H9 (cell line): Measurements from ENCODE around the gene SETBP1. TPM values are rescaled to one million over a fixed set of nuclear protein-coding genes. Genes with fewer than 3 reads are reported as not detected.

Source experiments
- DNase-seq: peaks from one replicate; pipeline ENCODE4 v3.0.0-alpha.2; 2017
- H2AFZ ChIP-seq: one replicate; pipeline ENCODE4 v1.6.1; 2013; ENCODE audit warnings: mild to moderate bottlenecking, low read length, control low read depth, moderate library complexity
- H2AK5ac ChIP-seq: 2 replicates; pipeline ENCODE4 v1.6.1; 2013; ENCODE audit warnings: low read length, control low read depth, mixed read lengths; ENCODE audit not compliant: insufficient read length
- H2BK120ac ChIP-seq: one replicate; pipeline ENCODE4 v1.6.1; 2013; ENCODE audit warnings: low read depth, mild to moderate bottlenecking, low read length, control low read depth, inconsistent platforms; ENCODE audit not compliant: poor library complexity, severe bottlenecking
- H2BK12ac ChIP-seq: 2 replicates; pipeline ENCODE4 v1.6.1; 2013; ENCODE audit warnings: low read length, control low read depth, mixed read lengths, low read depth; ENCODE audit not compliant: insufficient read length
- H2BK15ac ChIP-seq: 2 replicates; pipeline ENCODE4 v1.6.1; 2013; ENCODE audit warnings: low read depth, low read length, control low read depth
- H2BK20ac ChIP-seq: one replicate; pipeline ENCODE4 v1.6.1; 2013; ENCODE audit warnings: low read depth, mild to moderate bottlenecking, low read length, control low read depth, inconsistent platforms; ENCODE audit not compliant: poor library complexity, severe bottlenecking
- H2BK5ac ChIP-seq: 2 replicates; pipeline ENCODE4 v1.6.1; 2013; ENCODE audit warnings: low read length, control low read depth, mixed read lengths; ENCODE audit not compliant: insufficient read length
- H3K14ac ChIP-seq: 2 replicates; pipeline ENCODE4 v1.6.1; 2013; ENCODE audit warnings: low read length, control low read depth; ENCODE audit not compliant: insufficient read depth
- H3K18ac ChIP-seq: 2 replicates; pipeline ENCODE4 v1.6.1; 2013; ENCODE audit warnings: low read depth, mild to moderate bottlenecking, mixed read lengths, low read length, control low read depth; ENCODE audit not compliant: insufficient read length
- H3K23ac ChIP-seq: 2 replicates; pipeline ENCODE4 v1.6.1; 2013; ENCODE audit warnings: low read length, control low read depth, mixed read lengths, low read depth; ENCODE audit not compliant: insufficient read length
- H3K23me2 ChIP-seq: 2 replicates; pipeline ENCODE4 v1.6.1; 2013; ENCODE audit warnings: low read depth, mild to moderate bottlenecking, mixed read lengths, low read length, control low read depth; ENCODE audit not compliant: insufficient read length, poor library complexity, severe bottlenecking
- H3K27ac ChIP-seq: 2 replicates; pipeline ENCODE4 v1.5.1; 2013; ENCODE audit warnings: low read length, control low read depth, mixed read lengths, low read depth; ENCODE audit not compliant: insufficient read length
- H3K27me3 ChIP-seq: 2 replicates; pipeline ENCODE4 v1.6.1; 2013; ENCODE audit warnings: low read length, control low read depth, inconsistent platforms; ENCODE audit not compliant: insufficient read depth
- H3K4ac ChIP-seq: 2 replicates; pipeline ENCODE4 v1.6.1; 2013; ENCODE audit warnings: low read depth, mild to moderate bottlenecking, control low read depth, inconsistent platforms, low read length, moderate library complexity
- H3K4me1 ChIP-seq: 2 replicates; pipeline ENCODE4 v1.6.1; 2013; ENCODE audit warnings: low read length, control low read depth, inconsistent platforms; ENCODE audit not compliant: insufficient read depth
- H3K4me2 ChIP-seq: 2 replicates; pipeline ENCODE4 v1.6.1; 2013; ENCODE audit warnings: low read length, control low read depth, mixed read lengths; ENCODE audit not compliant: insufficient read length, insufficient read depth
- H3K56ac ChIP-seq: 2 replicates; pipeline ENCODE4 v1.6.1; 2013; ENCODE audit warnings: low read depth, mild to moderate bottlenecking, mixed read lengths, low read length, control low read depth; ENCODE audit not compliant: insufficient read length
- H3K79me1 ChIP-seq: 2 replicates; pipeline ENCODE4 v1.6.1; 2013; ENCODE audit warnings: low read depth, mild to moderate bottlenecking, moderate library complexity, low read length, control low read depth, inconsistent platforms; ENCODE audit not compliant: insufficient read depth, poor library complexity, severe bottlenecking
- H3K79me2 ChIP-seq: 2 replicates; pipeline ENCODE4 v1.6.1; 2013; ENCODE audit warnings: low read length, control low read depth, inconsistent platforms; ENCODE audit not compliant: insufficient read depth
- H3K9ac ChIP-seq: 2 replicates; pipeline ENCODE4 v1.6.1; 2013; ENCODE audit warnings: low read length, control low read depth, mixed read lengths; ENCODE audit not compliant: insufficient read length; ENCODE audit errors: extremely low read depth
- H3K9me3 ChIP-seq: one replicate; pipeline ENCODE4 v1.6.1; 2013; ENCODE audit warnings: low read depth, low read length, inconsistent platforms; ENCODE audit not compliant: control insufficient read depth
- H3T11ph ChIP-seq: one replicate; pipeline ENCODE4 v1.6.1; 2013; ENCODE audit warnings: mild to moderate bottlenecking, low read length, control low read depth, inconsistent platforms
- H4K20me1 ChIP-seq: one replicate; pipeline ENCODE4 v1.6.1; 2013; ENCODE audit not compliant: control insufficient read depth, insufficient read length, insufficient read depth
- H4K5ac ChIP-seq: 2 replicates; pipeline ENCODE4 v1.6.1; 2013; ENCODE audit warnings: low read depth, mild to moderate bottlenecking, mixed read lengths, low read length, control low read depth; ENCODE audit not compliant: insufficient read length
- H4K8ac ChIP-seq: replicated peaks from 2 replicates; pipeline ENCODE4 v1.6.1; 2013; ENCODE audit warnings: low read length, control low read depth, mixed read lengths, low read depth; ENCODE audit not compliant: insufficient read length
- H4K91ac ChIP-seq: 2 replicates; pipeline ENCODE4 v1.6.1; 2013; ENCODE audit warnings: low read depth, mild to moderate bottlenecking, moderate library complexity, mixed read lengths, low read length, control low read depth; ENCODE audit not compliant: insufficient read length
- H3K27ac Mint-ChIP-seq, 3 experiments: 2 replicates in 2 of 3; 3 replicates in 1 of 3; pipeline ENCODE4 v1.8.0; 2020 to 2021; ENCODE audit warnings: mixed read lengths in 3 of 3, mild to moderate bottlenecking in 1 of 3, moderate library complexity in 1 of 3
- H3K27me3 Mint-ChIP-seq: 2 replicates; pipeline ENCODE4 v1.8.0; 2021; ENCODE audit warnings: low read depth, mild to moderate bottlenecking, moderate library complexity, mixed read lengths
- H3K36me3 Mint-ChIP-seq, 3 experiments: 2 replicates in 2 of 3; 3 replicates in 1 of 3; pipeline ENCODE4 v1.8.0; 2020 to 2021; ENCODE audit warnings: low read depth in 3 of 3, mixed read lengths in 3 of 3; ENCODE audit not compliant: insufficient read depth in 1 of 3
- H3K4me1 Mint-ChIP-seq, 2 experiments: 2 replicates each; pipeline ENCODE4 v1.8.0; 2020; ENCODE audit warnings: mixed read lengths in 2 of 2
- H3K4me3 Mint-ChIP-seq, 2 experiments: 2 replicates in 1 of 2; 3 replicates in 1 of 2; pipeline ENCODE4 v1.8.0; 2020 to 2021; ENCODE audit warnings: mild to moderate bottlenecking in 2 of 2, mixed read lengths in 2 of 2, moderate library complexity in 1 of 2
- H3K9me3 Mint-ChIP-seq, 2 experiments: 2 replicates in 1 of 2; 3 replicates in 1 of 2; pipeline ENCODE4 v1.8.0; 2020; ENCODE audit warnings: mild to moderate bottlenecking in 2 of 2, mixed read lengths in 2 of 2, moderate library complexity in 1 of 2
- CTCF ChIP-seq: fragments of 200-600 bp; sonication (generic); conservative IDR thresholded peaks from 3 replicates; pipeline ENCODE4 v1.8.0; 2021; ENCODE audit warnings: antibody characterized with exemption, mild to moderate bottlenecking
- WGBS: extraction: QIAGEN DNeasy Blood & Tissue Kit; methylation state at CpG from one replicate; pipeline ENCODE4 v1.1.7; 2013; ENCODE audit warnings: missing lambda C conversion rate, low lambda C conversion rate, mixed read lengths; ENCODE audit not compliant: insufficient read length; ENCODE audit errors: extremely low coverage; 5-methylcytosine and 5-hydroxymethylcytosine counted together
- total RNA-seq: library from RNA; stranded (reverse); gene quantifications from 2 replicates; pipeline ENCODE4 v1.2.1, GENCODE V29; 2021

Gene SETBP1
- total RNA-seq, 1 experiment from 2014 or later = 4.6 TPM

DNA sequence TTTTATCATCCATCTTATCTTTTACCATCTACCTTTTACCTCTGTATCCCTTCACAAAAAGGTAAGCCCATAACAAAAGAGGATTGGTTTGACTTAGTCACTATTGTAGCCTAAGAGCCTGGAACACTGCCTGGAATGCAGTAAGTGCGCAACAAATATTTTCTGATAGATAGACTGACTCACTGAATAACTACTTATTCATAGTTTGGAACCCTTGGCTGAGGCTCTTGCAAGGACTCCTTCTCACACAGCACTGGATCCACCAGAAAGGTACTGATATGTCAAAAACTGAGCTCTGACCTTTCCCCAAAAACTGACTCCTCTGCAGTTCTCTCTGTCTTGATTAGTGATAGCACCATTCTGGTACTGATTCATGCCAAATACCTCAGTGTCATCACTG lies 426.7 kb downstream of the SETBP1 start:
- Histone ChIP-seq H2BK5ac (no peak overlapping the region), H3T11ph (no peak overlapping the region), H2BK20ac (no peak overlapping the region), H3K27ac (no peak overlapping the region), H4K5ac (no peak overlapping the region), H2AFZ (no peak overlapping the region), H3K4me1 (0 out of 2 replicates have a peak, but pooled peaks cover 3% of the 10 kb centered on the region), H2BK12ac (no peak overlapping the region), H3K9me3 (no peaks in the 10 kb centered on the region), H3K79me1 (no peaks in the 10 kb centered on the region), H3K18ac (no peak overlapping the region), H3K4ac (no peak overlapping the region), H3K23me2 (no peaks in the 10 kb centered on the region), H4K91ac (no peak overlapping the region), H2BK120ac (no peak overlapping the region), H3K27me3 (no peaks in the 10 kb centered on the region), H4K20me1 (no peaks in the 10 kb centered on the region), H3K79me2 (no peaks in the 10 kb centered on the region), H3K23ac (no peak overlapping the region), H2AK5ac (no peak overlapping the region), H3K56ac (no peak overlapping the region), H4K8ac (no peak overlapping the region), H2BK15ac (no peak overlapping the region), H3K14ac (no peak overlapping the region), H3K4me2 (no peak overlapping the region), H3K9ac (no peak overlapping the region)
- Mint-ChIP-seq H3K27me3 (peaks cover 1% of the 10 kb centered on the region), H3K4me1 (peaks cover 17 to 24% of the 10 kb centered on the region in 2 experiments), H3K9me3 (no peaks in the 10 kb centered on the region; a peak in 1 of 5 replicates), H3K27ac (no peak overlapping the region), H3K36me3 (0 out of 7 replicates have a peak, but pooled peaks cover 0 to 2% (median 0%) of the 10 kb centered on the region in 3 experiments), H3K4me3 (no peak overlapping the region)
- no CpG with 5 or more reads among the region's 1 CpG for WGBS
- no peak for TF ChIP-seq CTCF
- DNase-seq = no peak
